ENCODE results near the gene ENPP7.

The ENPP7 gene

GRCh38 chr17:79720705-79721292 is 9.9 kb upstream of the ENPP7 start:
- H3K27ac ChIP-seq (ENCODE audit: low read depth, low read length): no peak overlapping the region
- H3K27me3 ChIP-seq (ENCODE audit: insufficient read depth, low read length): peaks cover 14% of the 10 kb centered on the region; the same call in 1 of the 2 replicates
- no peaks in the 10 kb centered on the region for H3K4me1 ChIP-seq (ENCODE audit: control insufficient read depth, insufficient read depth, low read length, unreplicated experiment)
- no peak overlapping the region for H2AFZ ChIP-seq (ENCODE audit: low read length, unreplicated experiment)
- no peaks in the 10 kb centered on the region for H3K36me3 ChIP-seq (ENCODE audit: insufficient read depth, low read length)
- no peak overlapping the region for H3K4me3 ChIP-seq (ENCODE audit: low read depth, low read length)
- H3K79me2 ChIP-seq (ENCODE audit: control insufficient read depth, insufficient read depth, low read length, unreplicated experiment): no peaks in the 10 kb centered on the region

- Histone ChIP-seq H3K36me3 (ENCODE audit: insufficient read depth, low read length) (no peaks in the 10 kb centered on the region), H3K27me3 (ENCODE audit: insufficient read depth, low read length) (0 out of 2 replicates have a peak, but pooled peaks cover 8% of the 10 kb centered on the region), H2AFZ (ENCODE audit: low read length, unreplicated experiment) (no peak overlapping the region), H3K4me1 (ENCODE audit: control insufficient read depth, insufficient read depth, low read length, unreplicated experiment) (no peaks in the 10 kb centered on the region), H3K79me2 (ENCODE audit: control insufficient read depth, insufficient read depth, low read length, unreplicated experiment) (no peaks in the 10 kb centered on the region), H3K27ac (ENCODE audit: low read depth, low read length) (no peak overlapping the region), H3K4me3 (ENCODE audit: low read depth, low read length) (no peak overlapping the region)
Observed at GRCh38 chr17:79721993-79722671, 8.6 kb upstream of the ENPP7 start.

GRCh38 chr17:79722787-79723186 is 8.0 kb upstream of the ENPP7 start:
- H2AFZ ChIP-seq (ENCODE audit: low read length, unreplicated experiment): no peak overlapping the region
- 0 out of 2 replicates have a peak, but pooled peaks cover 8% of the 10 kb centered on the region for H3K27me3 ChIP-seq (ENCODE audit: insufficient read depth, low read length)
- no peaks in the 10 kb centered on the region for H3K4me1 ChIP-seq (ENCODE audit: control insufficient read depth, insufficient read depth, low read length, unreplicated experiment)
- H3K4me3 ChIP-seq (ENCODE audit: low read depth, low read length): no peak overlapping the region
- H3K27ac ChIP-seq (ENCODE audit: low read depth, low read length): no peak overlapping the region
- H3K36me3 ChIP-seq (ENCODE audit: insufficient read depth, low read length): no peaks in the 10 kb centered on the region
- H3K79me2 ChIP-seq (ENCODE audit: control insufficient read depth, insufficient read depth, low read length, unreplicated experiment): no peaks in the 10 kb centered on the region

GRCh38 chr17:79728169-79728907 is 2.4 kb upstream of the ENPP7 start:
- H3K4me3 ChIP-seq (ENCODE audit: low read depth, low read length): peak overlapping the region; percentile 64
- peak overlapping the region; percentile 98 for H2AFZ ChIP-seq (ENCODE audit: low read length, unreplicated experiment)
- H3K27me3 ChIP-seq (ENCODE audit: insufficient read depth, low read length): no peaks in the 10 kb centered on the region
- no peak overlapping the region for H3K27ac ChIP-seq (ENCODE audit: low read depth, low read length)
- no peaks in the 10 kb centered on the region for H3K4me1 ChIP-seq (ENCODE audit: control insufficient read depth, insufficient read depth, low read length, unreplicated experiment)
- no peaks in the 10 kb centered on the region for H3K79me2 ChIP-seq (ENCODE audit: control insufficient read depth, insufficient read depth, low read length, unreplicated experiment)
- H3K36me3 ChIP-seq (ENCODE audit: insufficient read depth, low read length): no peaks in the 10 kb centered on the region

- Histone ChIP-seq H3K36me3 (ENCODE audit: insufficient read depth, low read length) (no peaks in the 10 kb centered on the region), H3K27ac (ENCODE audit: low read depth, low read length) (no peak overlapping the region), H3K4me3 (ENCODE audit: low read depth, low read length) (peak overlapping the region; percentile 64; the same call in 1 of the 2 replicates), H3K4me1 (ENCODE audit: control insufficient read depth, insufficient read depth, low read length, unreplicated experiment) (no peaks in the 10 kb centered on the region), H3K27me3 (ENCODE audit: insufficient read depth, low read length) (no peaks in the 10 kb centered on the region), H2AFZ (ENCODE audit: low read length, unreplicated experiment) (peak overlapping the region; percentile 98), H3K79me2 (ENCODE audit: control insufficient read depth, insufficient read depth, low read length, unreplicated experiment) (no peaks in the 10 kb centered on the region)
Observed at GRCh38 chr17:79728908-79729471, 1.8 kb upstream of the ENPP7 start.

GRCh38 chr17:79729761-79730160 is 982 bp upstream of the ENPP7 start:
- no peaks in the 10 kb centered on the region for H3K4me1 ChIP-seq (ENCODE audit: control insufficient read depth, insufficient read depth, low read length, unreplicated experiment)
- no peak overlapping the region for H2AFZ ChIP-seq (ENCODE audit: low read length, unreplicated experiment)
- H3K36me3 ChIP-seq (ENCODE audit: insufficient read depth, low read length): no peaks in the 10 kb centered on the region
- no peaks in the 10 kb centered on the region for H3K79me2 ChIP-seq (ENCODE audit: control insufficient read depth, insufficient read depth, low read length, unreplicated experiment)
- H3K4me3 ChIP-seq (ENCODE audit: low read depth, low read length): no peak overlapping the region
- no peaks in the 10 kb centered on the region for H3K27me3 ChIP-seq (ENCODE audit: insufficient read depth, low read length)
- H3K27ac ChIP-seq (ENCODE audit: low read depth, low read length): no peak overlapping the region

GRCh38 chr17:79730437-79730768 is 340 bp upstream of the ENPP7 start:
- Histone ChIP-seq H3K4me3 (ENCODE audit: low read depth, low read length) (no peak overlapping the region), H3K36me3 (ENCODE audit: insufficient read depth, low read length) (no peaks in the 10 kb centered on the region), H3K79me2 (ENCODE audit: control insufficient read depth, insufficient read depth, low read length, unreplicated experiment) (no peaks in the 10 kb centered on the region), H2AFZ (ENCODE audit: low read length, unreplicated experiment) (no peak overlapping the region), H3K27ac (ENCODE audit: low read depth, low read length) (no peak overlapping the region), H3K27me3 (ENCODE audit: insufficient read depth, low read length) (no peaks in the 10 kb centered on the region), H3K4me1 (ENCODE audit: control insufficient read depth, insufficient read depth, low read length, unreplicated experiment) (no peaks in the 10 kb centered on the region)

GRCh38 chr17:79732254-79732653 is 1.5 kb downstream of the ENPP7 start:
- Histone ChIP-seq H3K4me3 (ENCODE audit: low read depth, low read length) (no peak overlapping the region), H3K36me3 (ENCODE audit: insufficient read depth, low read length) (no peaks in the 10 kb centered on the region), H3K27ac (ENCODE audit: low read depth, low read length) (no peak overlapping the region), H3K79me2 (ENCODE audit: control insufficient read depth, insufficient read depth, low read length, unreplicated experiment) (no peaks in the 10 kb centered on the region), H3K27me3 (ENCODE audit: insufficient read depth, low read length) (no peaks in the 10 kb centered on the region), H3K4me1 (ENCODE audit: control insufficient read depth, insufficient read depth, low read length, unreplicated experiment) (no peaks in the 10 kb centered on the region), H2AFZ (ENCODE audit: low read length, unreplicated experiment) (no peak overlapping the region)

- H3K4me1 ChIP-seq (ENCODE audit: control insufficient read depth, insufficient read depth, low read length, unreplicated experiment): no peaks in the 10 kb centered on the region
- peak overlapping the region; percentile 25 for H2AFZ ChIP-seq (ENCODE audit: low read length, unreplicated experiment)
- no peak overlapping the region for H3K27ac ChIP-seq (ENCODE audit: low read depth, low read length)
- no peaks in the 10 kb centered on the region for H3K79me2 ChIP-seq (ENCODE audit: control insufficient read depth, insufficient read depth, low read length, unreplicated experiment)
- peak overlapping the region; percentile 15 for H3K4me3 ChIP-seq (ENCODE audit: low read depth, low read length)
- H3K27me3 ChIP-seq (ENCODE audit: insufficient read depth, low read length): peaks cover 3% of the 10 kb centered on the region
- no peaks in the 10 kb centered on the region for H3K36me3 ChIP-seq (ENCODE audit: insufficient read depth, low read length)
Observed at GRCh38 chr17:79732804-79733691, 2.3 kb downstream of the ENPP7 start.

- no peak overlapping the region for H3K4me3 ChIP-seq (ENCODE audit: low read depth, low read length)
- no peaks in the 10 kb centered on the region for H3K36me3 ChIP-seq (ENCODE audit: insufficient read depth, low read length)
- H2AFZ ChIP-seq (ENCODE audit: low read length, unreplicated experiment): no peak overlapping the region
- H3K27ac ChIP-seq (ENCODE audit: low read depth, low read length): no peak overlapping the region
- H3K79me2 ChIP-seq (ENCODE audit: control insufficient read depth, insufficient read depth, low read length, unreplicated experiment): no peaks in the 10 kb centered on the region
- peaks cover 9% of the 10 kb centered on the region for H3K27me3 ChIP-seq (ENCODE audit: insufficient read depth, low read length)
- H3K4me1 ChIP-seq (ENCODE audit: control insufficient read depth, insufficient read depth, low read length, unreplicated experiment): no peaks in the 10 kb centered on the region
Observed at GRCh38 chr17:79733692-79734070, 2.9 kb downstream of the ENPP7 start.

Data from ACC112 (cell line).